Measurements from ENCODE around the gene FGF16.
"Not testable (repeated sequence)": the region's sequence is repeated elsewhere in the genome, so short reads cannot be mapped to it uniquely, and the experiment has no call there.

FGF16 gene

DNA sequence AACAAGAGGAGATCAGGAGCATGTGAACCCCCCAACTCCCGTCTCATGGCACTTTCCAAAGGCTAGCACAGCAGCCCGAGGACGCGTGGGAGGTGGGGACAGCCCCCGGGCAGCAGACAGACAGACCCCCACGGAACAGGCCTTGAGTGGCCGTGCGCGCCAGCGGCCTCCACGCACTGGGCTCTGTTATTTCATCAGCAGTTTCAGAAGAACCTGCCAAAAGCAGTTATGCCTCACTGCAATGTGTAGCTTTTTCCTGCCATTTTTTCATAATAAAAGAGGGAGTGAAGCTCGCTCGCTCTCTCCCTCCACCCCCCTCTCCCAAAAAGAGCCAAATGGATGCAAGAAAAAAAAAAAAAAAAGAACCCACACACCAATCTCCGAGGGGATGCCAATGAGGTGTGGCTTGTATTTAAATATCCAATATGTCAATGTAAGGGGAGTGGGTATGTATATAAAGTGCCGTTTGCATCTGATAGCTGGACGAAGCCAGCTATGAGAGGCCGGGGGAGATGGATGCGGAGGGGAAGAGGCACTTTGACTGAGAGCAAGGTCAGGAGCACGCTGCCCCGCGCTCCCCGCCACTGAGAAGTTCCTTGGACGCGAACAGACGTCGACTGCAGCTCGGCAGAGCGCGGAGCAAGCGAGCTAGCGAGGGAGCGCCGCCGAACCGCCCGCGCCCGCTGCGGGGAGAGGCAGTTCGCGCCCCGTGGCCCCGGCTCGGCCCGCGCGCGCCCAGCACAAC, at the start of gene FGF16:
Gene FGF16, plus strand, starts transcription at position 482 of the 745 bp plus-strand sequence. CDS start 286 bp downstream, outside the sequence.
- no peak for DNase-seq

DNA sequence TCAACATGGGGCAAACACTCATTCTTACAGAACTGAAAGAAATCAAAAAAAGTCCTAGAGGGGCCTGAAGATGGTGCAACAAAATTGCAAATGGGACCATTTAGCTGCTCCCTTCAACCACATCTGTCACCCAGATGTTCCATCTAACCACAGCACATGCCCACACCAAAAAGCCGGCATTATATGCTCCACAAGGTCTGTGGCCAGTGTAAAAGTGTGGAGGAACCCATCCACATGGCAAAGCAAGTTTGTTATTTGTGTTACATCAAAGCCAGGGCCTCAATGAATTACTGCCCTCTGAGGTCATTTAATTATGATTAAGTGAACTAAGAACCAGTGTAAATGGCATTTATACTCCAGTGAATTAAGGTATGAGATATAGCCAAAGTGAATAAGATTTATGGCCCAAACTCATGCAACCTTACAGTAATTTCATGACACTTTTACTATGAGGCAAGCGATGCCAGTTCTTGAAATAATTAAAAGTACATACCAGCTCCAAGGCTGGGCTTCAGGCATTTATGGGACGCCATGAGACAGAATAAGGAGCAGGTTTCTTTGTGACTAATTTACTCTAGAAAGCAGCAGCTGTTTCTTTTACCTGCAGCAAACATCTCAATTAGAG, 48.7 kb upstream of the FGF16 start:
- no peak for DNase-seq

DNA sequence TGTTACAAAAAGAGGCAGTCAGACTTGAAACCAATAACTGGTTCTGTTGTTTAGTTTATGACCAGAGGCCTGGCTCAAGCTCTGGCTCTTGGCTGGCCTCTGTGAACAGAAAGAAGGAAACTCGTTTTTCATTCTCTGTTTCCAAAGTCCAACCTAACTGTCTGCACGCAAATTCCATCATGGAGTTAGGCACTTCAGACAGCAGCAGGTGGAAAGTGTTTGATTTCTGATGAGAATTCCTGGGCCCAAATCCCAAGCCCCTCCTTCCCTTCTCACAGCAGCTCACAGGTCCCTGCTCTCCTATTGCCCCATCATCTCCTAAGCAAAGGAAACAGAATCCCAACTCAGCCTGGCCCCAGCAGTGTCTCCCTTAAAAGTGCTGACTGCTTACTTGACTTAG, 42.8 kb upstream of the FGF16 start:
- no peak for DNase-seq

- not testable (repeated sequence) for DNase-seq
These were observed 39.4 kb upstream of the FGF16 start for GRCh38 chrX:77407821-77408220.

DNA sequence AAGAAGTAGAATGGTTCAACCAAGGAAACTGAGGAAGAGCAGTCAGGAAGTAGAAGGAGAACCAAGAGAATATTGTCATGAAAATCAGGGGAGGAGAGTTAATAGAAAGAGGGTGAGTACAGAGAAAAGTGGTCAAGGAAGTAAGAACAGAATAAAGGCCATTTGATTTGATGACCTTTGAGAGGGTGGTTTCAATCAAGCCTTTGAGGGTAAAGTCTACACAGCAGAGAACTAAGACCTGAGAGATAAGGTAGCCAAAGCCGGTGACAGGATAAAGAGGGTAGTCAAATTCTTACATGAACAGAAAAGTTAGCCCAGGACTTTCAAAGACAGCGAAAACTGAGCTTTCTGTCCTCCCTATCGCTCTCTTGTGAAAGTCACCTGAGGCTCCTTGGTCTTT, 34.6 kb upstream of the FGF16 start:
- DNase-seq = no peak

- DNase-seq = no peak
These were observed 32.0 kb upstream of the FGF16 start for GRCh38 chrX:77415161-77415560.

- no peak for DNase-seq
These were observed 31.3 kb upstream of the FGF16 start for GRCh38 chrX:77415882-77416281.

DNA sequence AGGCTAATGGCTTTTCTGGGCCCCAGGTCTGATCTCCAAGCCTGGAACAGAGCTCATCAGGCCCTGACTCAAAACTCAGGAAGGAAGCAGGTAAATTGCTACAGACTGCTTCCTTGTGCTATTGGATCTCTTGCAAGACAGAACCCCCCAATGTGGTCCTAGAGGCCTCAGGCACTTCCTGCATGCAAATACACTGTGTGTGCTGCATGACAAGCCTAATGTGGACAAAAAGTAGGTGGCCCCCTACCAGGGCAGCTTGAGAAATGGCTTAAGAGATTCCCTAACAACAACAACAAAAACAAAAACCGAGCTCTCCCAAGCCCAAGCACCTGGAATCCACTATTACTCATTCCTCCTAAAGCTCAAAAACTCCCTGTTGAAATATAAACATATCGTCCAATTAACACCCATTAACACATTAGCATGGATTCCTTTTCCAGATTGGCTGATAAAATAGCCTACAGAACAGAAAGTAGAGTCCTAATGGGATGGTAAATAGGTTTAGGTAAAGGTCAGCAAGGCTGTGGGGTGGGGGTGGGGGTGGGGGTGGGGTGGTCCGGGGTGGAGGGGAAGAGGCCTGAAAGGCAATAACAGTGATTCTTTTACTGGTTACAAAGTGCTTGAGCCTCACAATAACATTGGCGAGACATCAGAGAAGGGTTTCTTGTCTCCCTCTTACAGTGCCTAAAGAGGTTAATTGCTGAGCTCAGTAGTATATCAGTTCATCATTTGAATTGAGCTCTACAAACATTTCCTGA, 24.1 kb upstream of the FGF16 start:
- no peak for DNase-seq

DNA sequence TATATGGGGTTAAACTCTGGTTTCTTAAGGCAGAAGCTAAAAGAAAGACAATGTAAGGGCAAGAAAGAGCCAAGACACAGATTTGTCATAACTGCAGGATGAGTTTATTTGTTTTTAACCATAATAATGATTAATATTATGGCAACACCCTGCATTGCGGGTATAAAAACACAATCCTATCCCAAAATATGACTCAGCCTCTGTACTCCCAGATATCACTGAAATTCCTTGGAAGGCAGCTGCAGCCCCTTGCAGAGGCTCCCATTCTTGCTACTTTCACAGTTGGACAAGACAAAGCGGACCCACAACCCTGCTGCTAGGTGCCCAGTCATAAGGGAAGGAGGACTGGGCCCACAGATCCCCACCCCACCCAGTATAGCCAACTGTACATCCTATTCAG, 20.4 kb upstream of the FGF16 start:
- DNase-seq = no peak

DNA sequence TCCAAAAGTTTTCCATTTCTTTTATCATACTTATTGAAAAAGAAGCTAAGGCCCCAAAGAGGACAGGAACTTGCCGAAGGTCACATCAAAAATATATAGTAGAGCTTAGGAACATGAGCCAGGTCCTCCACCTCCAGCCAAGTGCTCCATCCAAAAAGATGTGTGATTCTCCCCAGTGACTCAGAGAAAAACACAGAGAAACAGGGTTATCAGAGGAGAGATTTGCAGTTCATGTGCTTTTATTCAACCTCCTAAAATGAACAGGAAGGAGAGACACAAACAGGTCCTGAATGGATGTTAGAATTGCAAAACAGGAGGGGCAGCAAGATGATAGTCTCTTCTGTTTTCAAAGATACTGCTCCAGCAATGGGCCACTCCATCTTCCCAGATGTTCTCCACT, 19.6 kb upstream of the FGF16 start:
- DNase-seq = no peak

DNA sequence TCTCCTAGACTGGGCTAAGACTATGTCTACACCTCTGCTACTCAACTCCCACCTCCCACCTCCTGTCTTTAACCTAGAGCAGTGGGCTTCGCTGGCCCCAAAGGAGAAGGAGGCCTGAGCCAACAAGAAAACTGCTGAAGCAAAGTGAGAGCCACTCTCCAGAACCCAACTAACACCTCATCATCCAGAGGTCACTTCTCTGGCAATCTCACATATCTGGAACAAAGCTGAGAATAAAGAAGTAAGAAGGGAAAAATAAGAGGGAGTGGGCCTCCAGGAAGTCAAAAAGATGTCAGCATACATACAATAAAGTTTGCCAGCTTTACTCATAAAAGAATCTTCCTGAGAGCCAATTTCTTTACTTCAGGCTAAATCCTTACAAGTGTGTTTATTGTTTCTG, 18.6 kb upstream of the FGF16 start:
- DNase-seq = no peak

DNA sequence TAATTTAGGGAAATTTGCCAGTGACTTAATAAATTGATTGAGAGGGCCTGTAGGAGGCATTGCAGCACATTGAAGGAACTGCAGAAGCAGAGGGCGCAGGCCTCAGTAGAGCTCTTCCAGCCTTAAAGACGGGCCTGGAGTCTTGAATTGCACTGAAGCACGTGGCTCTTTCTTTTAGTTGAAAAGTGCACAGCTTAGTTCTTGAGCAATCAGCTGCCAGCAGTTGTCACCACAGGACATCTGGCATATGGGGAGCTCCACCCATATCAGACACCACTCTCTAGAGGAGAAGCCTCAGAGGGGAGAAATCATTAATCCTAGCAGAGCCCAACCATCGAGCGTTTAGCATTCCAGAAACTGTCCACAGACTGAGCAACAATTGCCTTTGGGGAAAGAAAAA, 16.0 kb upstream of the FGF16 start:
- no peak for DNase-seq

GRCh38 chrX:77433001-77433400, 14.2 kb upstream of the FGF16 start:
- DNase-seq = no peak

- no peak for DNase-seq
These were observed 12.2 kb upstream of the FGF16 start for GRCh38 chrX:77434962-77435361.

GRCh38 chrX:77436271-77436670, 10.9 kb upstream of the FGF16 start:
- DNase-seq = no peak

DNA sequence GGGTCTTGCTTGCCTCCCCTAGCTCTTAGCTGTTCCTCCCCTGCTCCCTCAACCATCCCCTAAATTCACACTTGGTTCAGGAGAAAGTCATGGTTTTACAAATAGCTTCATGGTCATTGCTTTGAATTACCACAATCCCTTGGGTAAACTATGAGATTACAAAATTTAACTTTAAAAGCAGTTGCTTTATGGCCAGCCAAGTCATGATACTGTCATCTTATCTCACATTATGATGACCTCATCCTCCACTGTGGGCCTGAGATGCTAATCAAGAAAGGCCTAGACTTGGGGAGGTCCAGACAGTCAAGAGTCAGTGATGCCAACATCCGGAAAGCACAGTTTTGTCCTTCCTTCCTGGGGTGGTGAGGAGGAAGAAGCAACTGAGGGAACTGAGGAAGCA, 10.5 kb upstream of the FGF16 start:
- no peak for DNase-seq

DNA sequence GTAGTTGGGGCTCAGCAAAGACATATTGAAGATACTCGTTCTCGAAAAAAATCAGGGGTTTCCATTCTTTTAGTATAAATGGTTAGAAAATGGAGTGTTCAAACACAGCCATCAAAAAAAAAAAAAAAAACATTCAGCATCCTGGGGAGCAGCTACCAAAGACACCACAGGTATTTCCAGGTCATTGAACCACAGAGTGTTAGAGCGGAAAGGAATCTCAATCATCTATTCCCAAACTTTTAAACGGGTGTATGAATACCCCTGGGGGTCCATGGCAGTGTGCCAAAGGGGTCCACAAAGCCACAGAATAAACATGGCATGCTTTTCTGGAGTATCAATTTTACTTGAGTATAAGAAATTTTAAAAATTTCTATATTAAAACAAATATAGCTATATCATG, 6.9 kb upstream of the FGF16 start:
- DNase-seq = no peak

GRCh38 chrX:77441033-77441432, 6.2 kb upstream of the FGF16 start:
- DNase-seq = no peak

GRCh38 chrX:77441479-77441878, 5.7 kb upstream of the FGF16 start:
- no peak for DNase-seq

- no peak for DNase-seq
These were observed 4.5 kb upstream of the FGF16 start for GRCh38 chrX:77442728-77443127.

DNA sequence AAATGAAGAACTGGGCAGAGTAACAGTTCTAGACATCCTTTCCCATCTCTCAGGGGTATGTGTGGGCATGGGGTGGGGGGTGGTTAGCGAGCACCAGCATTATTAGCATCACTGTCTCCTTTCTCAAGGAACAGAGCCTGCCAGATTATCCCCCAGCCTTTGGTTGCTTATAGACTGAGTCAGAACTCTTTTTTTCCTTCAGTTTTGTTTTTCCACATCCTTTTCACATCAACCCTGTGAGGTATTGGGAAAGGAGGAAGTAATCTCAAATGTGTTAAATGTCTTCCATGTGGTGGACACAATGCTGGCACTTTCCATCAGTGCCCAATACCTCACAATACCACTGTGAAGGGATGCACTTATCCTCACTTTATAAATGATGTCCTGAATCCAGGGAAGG, 3.1 kb upstream of the FGF16 start:
- DNase-seq = no peak

DNA sequence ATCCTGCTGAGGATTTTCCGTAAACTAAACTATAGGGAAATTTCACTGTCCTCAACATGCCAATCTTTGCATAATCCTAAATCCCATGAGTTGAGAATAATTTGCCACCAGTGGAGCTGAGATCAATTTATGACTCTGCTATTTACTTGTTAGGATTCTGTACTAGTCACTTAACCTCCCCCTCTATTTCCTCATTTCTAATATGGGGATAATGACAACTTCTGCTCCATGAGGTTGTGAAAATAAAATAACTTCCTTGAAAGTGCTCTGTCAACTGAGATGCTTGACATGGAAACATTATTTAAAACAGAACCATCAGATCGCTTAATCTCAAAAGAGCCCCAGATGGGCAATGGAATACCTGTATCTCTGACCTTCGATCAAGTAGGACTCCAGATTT, 2.6 kb upstream of the FGF16 start:
- DNase-seq = no peak

- no peak for DNase-seq
These were observed 1.1 kb upstream of the FGF16 start for GRCh38 chrX:77446029-77446585.

All from NCI-H774 (cell line).